Type B pancreatic cell (in vitro differentiated cells): ENCODE measurements around the gene PCSK6. TPM values are rescaled to one million over a fixed set of nuclear protein-coding genes. Genes with fewer than 3 reads are reported as not detected.
"Not testable (repeated sequence)": the region's sequence is repeated elsewhere in the genome, so short reads cannot be mapped to it uniquely, and the experiment has no call there.

Experiments
- DNase-seq: peaks from one replicate; pipeline ENCODE4 v3.0.0; 2021; ENCODE audit warnings: mixed read lengths; ENCODE audit not compliant: unreplicated experiment; ENCODE audit errors: extremely low spot score
- H3K27ac Mint-ChIP-seq: 2 replicates; pipeline ENCODE4 v1.8.0; 2021; ENCODE audit warnings: mild to moderate bottlenecking, mixed read lengths
- H3K27me3 Mint-ChIP-seq: 2 replicates; pipeline ENCODE4 v1.8.0; 2021; ENCODE audit warnings: mixed read lengths
- H3K36me3 Mint-ChIP-seq: 2 replicates; pipeline ENCODE4 v1.8.0; 2021; ENCODE audit warnings: mixed read lengths
- H3K4me1 Mint-ChIP-seq: one replicate; pipeline ENCODE4 v1.8.0; 2021; ENCODE audit warnings: mixed read lengths; ENCODE audit not compliant: unreplicated experiment
- H3K4me3 Mint-ChIP-seq: 2 replicates; pipeline ENCODE4 v1.8.0; 2021; ENCODE audit warnings: mild to moderate bottlenecking, mixed read lengths
- H3K9me3 Mint-ChIP-seq: 2 replicates; pipeline ENCODE4 v1.8.0; 2021; ENCODE audit warnings: mixed read lengths
- total RNA-seq: library from RNA; stranded (reverse); gene quantifications from 2 replicates; pipeline ENCODE4 v1.2.1, GENCODE V29; 2021; ENCODE audit warnings: low replicate concordance
- TF ChIP-seq, protein P1 (sequence below): fragments of 200-600 bp; sonication (generic); conservative IDR thresholded peaks from 2 replicates; pipeline ENCODE4 v1.5.0; 2021; ENCODE audit warnings: antibody characterized with exemption, mild to moderate bottlenecking

The PCSK6 gene
- total RNA-seq, 1 donor from 2014 or later: 5.4 TPM

- Mint-ChIP-seq H3K4me3 (no peak overlapping the region), H3K9me3 (no peaks in the 10 kb centered on the region)
Observed at GRCh38 chr15:101346928-101347327, 142.6 kb downstream of the PCSK6 start.

DNA sequence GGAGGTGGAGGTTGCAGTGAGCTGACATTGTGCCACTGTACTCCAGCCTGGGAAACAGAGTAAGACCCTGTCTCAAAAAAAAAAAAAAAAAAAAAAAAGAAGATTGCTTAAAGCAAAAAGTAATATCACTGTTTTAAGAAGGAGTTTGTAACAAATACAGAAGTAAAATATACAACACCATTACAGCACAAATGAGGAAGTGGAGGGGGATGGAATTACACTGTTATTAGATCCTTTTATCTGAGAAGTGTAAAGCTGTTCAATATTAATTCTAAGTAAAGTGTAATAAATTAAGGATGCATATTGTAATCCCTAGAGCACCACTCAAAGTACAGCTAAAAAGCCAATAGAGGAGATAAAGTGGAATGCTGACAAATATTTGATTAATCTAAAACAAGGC, 147.5 kb downstream of the PCSK6 start:
- TF ChIP-seq, protein P1, sequence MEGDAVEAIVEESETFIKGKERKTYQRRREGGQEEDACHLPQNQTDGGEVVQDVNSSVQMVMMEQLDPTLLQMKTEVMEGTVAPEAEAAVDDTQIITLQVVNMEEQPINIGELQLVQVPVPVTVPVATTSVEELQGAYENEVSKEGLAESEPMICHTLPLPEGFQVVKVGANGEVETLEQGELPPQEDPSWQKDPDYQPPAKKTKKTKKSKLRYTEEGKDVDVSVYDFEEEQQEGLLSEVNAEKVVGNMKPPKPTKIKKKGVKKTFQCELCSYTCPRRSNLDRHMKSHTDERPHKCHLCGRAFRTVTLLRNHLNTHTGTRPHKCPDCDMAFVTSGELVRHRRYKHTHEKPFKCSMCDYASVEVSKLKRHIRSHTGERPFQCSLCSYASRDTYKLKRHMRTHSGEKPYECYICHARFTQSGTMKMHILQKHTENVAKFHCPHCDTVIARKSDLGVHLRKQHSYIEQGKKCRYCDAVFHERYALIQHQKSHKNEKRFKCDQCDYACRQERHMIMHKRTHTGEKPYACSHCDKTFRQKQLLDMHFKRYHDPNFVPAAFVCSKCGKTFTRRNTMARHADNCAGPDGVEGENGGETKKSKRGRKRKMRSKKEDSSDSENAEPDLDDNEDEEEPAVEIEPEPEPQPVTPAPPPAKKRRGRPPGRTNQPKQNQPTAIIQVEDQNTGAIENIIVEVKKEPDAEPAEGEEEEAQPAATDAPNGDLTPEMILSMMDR: no peak
- no peak for DNase-seq
- Mint-ChIP-seq H3K27me3 (peaks cover 5% of the 10 kb centered on the region), H3K36me3 (no peaks in the 10 kb centered on the region), H3K9me3 (no peaks in the 10 kb centered on the region), H3K4me1 (peaks cover 7% of the 10 kb centered on the region), H3K27ac (no peak overlapping the region), H3K4me3 (no peak overlapping the region)

More at GRCh38 chr15:101346928-101347327, 142.6 kb downstream of the PCSK6 start:
- TF ChIP-seq, protein P1: no peak
- H3K27ac Mint-ChIP-seq: no peak overlapping the region
- no peak for DNase-seq
- peaks cover 10% of the 10 kb centered on the region for H3K4me1 Mint-ChIP-seq
- no peaks in the 10 kb centered on the region for H3K36me3 Mint-ChIP-seq
- peaks cover 14% of the 10 kb centered on the region for H3K27me3 Mint-ChIP-seq

GRCh38 chr15:101338502-101339057, 150.9 kb downstream of the PCSK6 start:
- no peak for DNase-seq
- Mint-ChIP-seq H3K27ac (no peak overlapping the region), H3K36me3 (no peaks in the 10 kb centered on the region), H3K9me3 (no peaks in the 10 kb centered on the region), H3K4me3 (no peak overlapping the region), H3K27me3 (no peaks in the 10 kb centered on the region), H3K4me1 (no peaks in the 10 kb centered on the region)
- TF ChIP-seq, protein P1: no peak

DNA sequence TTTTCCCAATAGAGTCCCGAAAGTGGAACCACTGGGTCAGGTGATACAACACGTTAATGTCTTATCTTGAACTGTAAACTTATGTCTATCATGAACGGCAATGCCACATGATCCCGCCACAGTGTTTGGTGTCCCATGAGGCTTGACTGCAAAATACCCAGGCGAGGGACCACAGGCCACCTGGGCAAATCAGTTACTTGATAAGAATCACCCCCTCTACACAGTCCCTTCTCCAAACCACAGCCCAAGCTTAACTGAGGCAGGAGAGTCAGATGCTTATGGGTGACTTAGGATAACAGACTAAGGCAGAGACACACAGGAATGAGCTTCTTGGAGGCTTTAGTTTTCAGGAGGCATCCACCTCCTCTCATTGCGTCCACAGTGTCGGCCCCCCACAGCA, 151.5 kb downstream of the PCSK6 start:
- TF ChIP-seq, protein P1: no peak
- Mint-ChIP-seq H3K9me3 (no peaks in the 10 kb centered on the region), H3K27me3 (no peaks in the 10 kb centered on the region), H3K4me1 (no peaks in the 10 kb centered on the region), H3K27ac (no peak overlapping the region), H3K4me3 (no peak overlapping the region), H3K36me3 (no peaks in the 10 kb centered on the region)
- no peak for DNase-seq

GRCh38 chr15:101333907-101334789, 155.4 kb downstream of the PCSK6 start:
- H3K27me3 Mint-ChIP-seq, H3K4me1 Mint-ChIP-seq, DNase-seq, H3K27ac Mint-ChIP-seq, H3K4me3 Mint-ChIP-seq, H3K9me3 Mint-ChIP-seq, H3K36me3 Mint-ChIP-seq: not testable (repeated sequence)

GRCh38 chr15:101332061-101332467, 157.4 kb downstream of the PCSK6 start:
- Mint-ChIP-seq H3K4me1 (no peaks in the 10 kb centered on the region), H3K9me3 (no peaks in the 10 kb centered on the region), H3K27me3 (peaks cover 18% of the 10 kb centered on the region), H3K27ac (no peak overlapping the region), H3K4me3 (no peak overlapping the region), H3K36me3 (no peaks in the 10 kb centered on the region)
- no peak for DNase-seq
- TF ChIP-seq, protein P1: no peak
